ENCODE results near the gene PTPRN2.

Gene PTPRN2

GRCh38 chr7:158329686-158330085, 257.9 kb downstream of the PTPRN2 start:
- in situ Hi-C loops (cut with MboI; ENCODE audit: low sequenced_read_pairs): no loop called here

- in situ Hi-C loops (cut with MboI; ENCODE audit: low sequenced_read_pairs): no loop called here
Measured at GRCh38 chr7:158329014-158329610, 258.5 kb downstream of the PTPRN2 start.

GRCh38 chr7:158328376-158329013, 259.1 kb downstream of the PTPRN2 start:
- in situ Hi-C loops (cut with MboI; ENCODE audit: low sequenced_read_pairs): no loop called here

GRCh38 chr7:158327571-158328180, 259.9 kb downstream of the PTPRN2 start:
- in situ Hi-C loops (cut with MboI; ENCODE audit: low sequenced_read_pairs): no loop called here

- in situ Hi-C loops (cut with MboI; ENCODE audit: low sequenced_read_pairs): no loop called here
Measured at GRCh38 chr7:158327012-158327411, 260.6 kb downstream of the PTPRN2 start.

GRCh38 chr7:158325530-158326381, 261.9 kb downstream of the PTPRN2 start:
- in situ Hi-C loops (cut with MboI; ENCODE audit: low sequenced_read_pairs): no loop called here

GRCh38 chr7:158324397-158325360, 262.9 kb downstream of the PTPRN2 start:
- in situ Hi-C loops (cut with MboI; ENCODE audit: low sequenced_read_pairs): no loop called here

- in situ Hi-C loops (cut with MboI; ENCODE audit: low sequenced_read_pairs): no loop called here
Measured at GRCh38 chr7:158323741-158324396, 263.8 kb downstream of the PTPRN2 start.

GRCh38 chr7:158322616-158323530, 264.8 kb downstream of the PTPRN2 start:
- in situ Hi-C loops (cut with MboI; ENCODE audit: low sequenced_read_pairs): no loop called here

GRCh38 chr7:158321936-158322615, 265.5 kb downstream of the PTPRN2 start:
- in situ Hi-C loops (cut with MboI; ENCODE audit: low sequenced_read_pairs): no loop called here

GRCh38 chr7:158321056-158321700, 266.4 kb downstream of the PTPRN2 start:
- in situ Hi-C loops (cut with MboI; ENCODE audit: low sequenced_read_pairs): no loop called here

- in situ Hi-C loops (cut with MboI; ENCODE audit: low sequenced_read_pairs): no loop called here
Measured at GRCh38 chr7:158320328-158320727, 267.3 kb downstream of the PTPRN2 start.

GRCh38 chr7:158318511-158318913, 269.1 kb downstream of the PTPRN2 start:
- in situ Hi-C loops (cut with MboI; ENCODE audit: low sequenced_read_pairs): no loop called here

GRCh38 chr7:158317238-158318205, 270.1 kb downstream of the PTPRN2 start:
- in situ Hi-C loops (cut with MboI; ENCODE audit: low sequenced_read_pairs): no loop called here

GRCh38 chr7:158316466-158317031, 271.1 kb downstream of the PTPRN2 start:
- in situ Hi-C loops (cut with MboI; ENCODE audit: low sequenced_read_pairs): no loop called here

GRCh38 chr7:158315881-158316280, 271.7 kb downstream of the PTPRN2 start:
- in situ Hi-C loops (cut with MboI; ENCODE audit: low sequenced_read_pairs): no loop called here

Data from hTERT RPE-1 (cell line).